Osteoblast (primary cell): ENCODE measurements around the gene ASIP. TPM values are rescaled to one million over a fixed set of nuclear protein-coding genes. Genes with fewer than 3 reads are reported as not detected.

ENCODE experiments used
- DNase-seq: peaks from one replicate; pipeline ENCODE4 v3.0.0; 2011; ENCODE audit warnings: low spot score, mixed read lengths; ENCODE audit not compliant: insufficient read length; ENCODE audit errors: missing footprints
- H2AFZ ChIP-seq: 2 replicates; pipeline ENCODE4 v1.6.0; 2011; ENCODE audit warnings: mild to moderate bottlenecking, low read length
- H3K27ac ChIP-seq: 2 replicates; pipeline ENCODE4 v1.5.1; 2011; ENCODE audit warnings: mild to moderate bottlenecking, low read depth, low read length, moderate library complexity
- H3K27me3 ChIP-seq: 2 replicates; pipeline ENCODE4 v1.6.0; 2012; ENCODE audit warnings: mild to moderate bottlenecking, control low read depth, inconsistent platforms, low read length, moderate library complexity; ENCODE audit not compliant: insufficient read depth
- H3K36me3 ChIP-seq: 2 replicates; pipeline ENCODE4 v1.5.1; 2011; ENCODE audit warnings: mild to moderate bottlenecking, low read length, control low read depth, moderate library complexity; ENCODE audit not compliant: insufficient read depth
- H3K4me1 ChIP-seq: 2 replicates; pipeline ENCODE4 v1.5.1; 2011; ENCODE audit warnings: mild to moderate bottlenecking, low read length, control low read depth, moderate library complexity; ENCODE audit not compliant: insufficient read depth
- H3K4me2 ChIP-seq: 2 replicates; pipeline ENCODE4 v1.6.0; 2011; ENCODE audit warnings: mild to moderate bottlenecking, low read length; ENCODE audit not compliant: insufficient read depth
- H3K4me3 ChIP-seq: fragments of 200-600 bp; sonication (generic); 3 replicates; pipeline ENCODE4 v1.5.1; 2012; ENCODE audit warnings: mild to moderate bottlenecking, low read length, inconsistent platforms; ENCODE audit not compliant: insufficient read depth
- H3K79me2 ChIP-seq: 2 replicates; pipeline ENCODE4 v1.6.0; 2012; ENCODE audit warnings: mild to moderate bottlenecking, low read length, control low read depth, inconsistent platforms; ENCODE audit not compliant: insufficient read depth
- H3K9me3 ChIP-seq: 2 replicates; pipeline ENCODE4 v1.5.1; 2011; ENCODE audit warnings: low read depth, low read length, control low read depth
- H4K20me1 ChIP-seq: 2 replicates; pipeline ENCODE4 v1.6.0; 2012; ENCODE audit warnings: mild to moderate bottlenecking, low read length, control low read depth; ENCODE audit not compliant: insufficient read depth
- total RNA-seq: library from RNA; depleted of rRNA; stranded (reverse); fragments of >200 nt; gene quantifications from 2 replicates; pipeline ENCODE4 v1.2.3, GENCODE V29; 2012
- TF ChIP-seq, protein P1 (sequence below): IDR thresholded peaks from 2 replicates; pipeline ENCODE4 v1.5.1; 2011; ENCODE audit warnings: mild to moderate bottlenecking, low read depth, low read length, moderate library complexity; ENCODE audit errors: extremely low read depth

The ASIP gene
- total RNA-seq, 1 donor = not detected

DNA sequence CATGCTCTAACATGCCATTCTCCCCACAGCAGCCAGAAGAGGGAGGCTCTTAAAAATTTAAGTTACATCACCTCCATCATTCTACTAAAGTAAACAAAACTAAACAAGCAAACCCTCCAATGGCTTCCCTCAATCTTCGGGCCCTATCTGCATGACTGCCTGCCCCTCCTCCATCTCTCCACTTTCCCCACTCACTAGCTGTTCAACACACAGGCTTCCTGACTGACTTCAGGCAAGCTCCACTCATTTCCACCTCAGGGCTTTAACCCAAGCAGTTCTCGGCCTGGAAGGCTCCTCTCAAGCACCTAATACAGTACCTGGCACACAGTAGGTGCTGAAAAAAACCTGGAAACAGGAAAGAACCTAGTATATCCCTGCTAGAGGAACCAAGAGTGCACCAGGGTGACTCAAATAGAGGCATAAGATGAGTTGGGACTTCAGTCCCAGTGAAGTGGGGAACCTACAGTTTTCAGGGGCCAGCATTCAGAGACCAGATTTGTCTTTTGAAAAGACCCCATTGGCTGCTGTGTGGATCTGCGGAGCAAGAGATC lies 59.1 kb downstream of the ASIP start:
- TF ChIP-seq, protein P1, sequence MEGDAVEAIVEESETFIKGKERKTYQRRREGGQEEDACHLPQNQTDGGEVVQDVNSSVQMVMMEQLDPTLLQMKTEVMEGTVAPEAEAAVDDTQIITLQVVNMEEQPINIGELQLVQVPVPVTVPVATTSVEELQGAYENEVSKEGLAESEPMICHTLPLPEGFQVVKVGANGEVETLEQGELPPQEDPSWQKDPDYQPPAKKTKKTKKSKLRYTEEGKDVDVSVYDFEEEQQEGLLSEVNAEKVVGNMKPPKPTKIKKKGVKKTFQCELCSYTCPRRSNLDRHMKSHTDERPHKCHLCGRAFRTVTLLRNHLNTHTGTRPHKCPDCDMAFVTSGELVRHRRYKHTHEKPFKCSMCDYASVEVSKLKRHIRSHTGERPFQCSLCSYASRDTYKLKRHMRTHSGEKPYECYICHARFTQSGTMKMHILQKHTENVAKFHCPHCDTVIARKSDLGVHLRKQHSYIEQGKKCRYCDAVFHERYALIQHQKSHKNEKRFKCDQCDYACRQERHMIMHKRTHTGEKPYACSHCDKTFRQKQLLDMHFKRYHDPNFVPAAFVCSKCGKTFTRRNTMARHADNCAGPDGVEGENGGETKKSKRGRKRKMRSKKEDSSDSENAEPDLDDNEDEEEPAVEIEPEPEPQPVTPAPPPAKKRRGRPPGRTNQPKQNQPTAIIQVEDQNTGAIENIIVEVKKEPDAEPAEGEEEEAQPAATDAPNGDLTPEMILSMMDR = no peak
- Histone ChIP-seq H3K4me2 (no peak overlapping the region), H3K4me1 (peaks cover 13% of the 10 kb centered on the region), H3K27me3 (no peaks in the 10 kb centered on the region), H3K36me3 (no peaks in the 10 kb centered on the region), H3K4me3 (no peak overlapping the region), H4K20me1 (peaks cover 13% of the 10 kb centered on the region), H3K27ac (no peak overlapping the region), H2AFZ (no peak overlapping the region), H3K9me3 (no peaks in the 10 kb centered on the region), H3K79me2 (peaks cover 58% of the 10 kb centered on the region)
- peak; percentile 76 for DNase-seq

DNA sequence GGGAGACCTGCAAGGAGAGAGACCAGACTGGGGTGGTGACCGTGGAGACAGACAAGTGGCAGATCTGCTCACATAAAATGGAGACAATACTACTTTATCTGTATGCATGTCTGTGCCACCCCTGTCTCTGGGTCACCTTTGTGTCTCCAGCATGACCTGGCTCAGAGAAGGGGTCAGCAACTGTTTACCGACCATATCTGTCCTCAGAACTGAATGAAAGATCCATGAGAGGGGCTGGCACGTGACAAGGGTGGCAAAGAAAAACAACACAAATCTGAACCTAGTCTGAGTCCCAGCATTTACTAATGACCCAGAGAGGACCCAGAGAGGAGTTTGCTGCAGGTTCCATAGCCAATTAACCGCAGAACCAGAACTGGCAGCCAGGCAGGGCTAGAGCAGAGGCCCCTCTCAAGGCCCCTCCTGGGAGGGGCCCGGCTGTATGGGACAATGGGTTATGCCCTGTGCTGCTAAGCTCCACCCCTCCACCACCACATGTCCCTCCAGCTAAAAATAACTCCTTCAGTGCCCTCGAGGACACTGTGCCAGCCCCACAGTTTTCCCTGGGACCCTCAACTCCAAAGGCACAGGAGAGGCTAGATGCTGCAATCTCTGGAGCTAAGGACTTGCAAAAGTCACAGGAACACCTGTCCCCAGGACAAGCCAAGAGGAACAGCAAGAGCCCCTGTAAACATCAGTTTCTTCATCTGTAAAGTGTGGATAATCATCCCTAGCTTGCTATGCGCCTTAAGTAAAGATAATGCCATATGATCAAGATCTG lies 59.8 kb downstream of the ASIP start:
- Histone ChIP-seq H4K20me1 (peaks cover 13% of the 10 kb centered on the region), H3K4me2 (no peak overlapping the region), H3K27me3 (no peaks in the 10 kb centered on the region), H2AFZ (no peak overlapping the region), H3K4me3 (no peak overlapping the region), H3K4me1 (peaks cover 13% of the 10 kb centered on the region), H3K9me3 (no peaks in the 10 kb centered on the region), H3K36me3 (no peaks in the 10 kb centered on the region), H3K27ac (no peak overlapping the region), H3K79me2 (peaks cover 54% of the 10 kb centered on the region)
- DNase-seq = peak; percentile 65
- TF ChIP-seq, protein P1 = no peak

DNA sequence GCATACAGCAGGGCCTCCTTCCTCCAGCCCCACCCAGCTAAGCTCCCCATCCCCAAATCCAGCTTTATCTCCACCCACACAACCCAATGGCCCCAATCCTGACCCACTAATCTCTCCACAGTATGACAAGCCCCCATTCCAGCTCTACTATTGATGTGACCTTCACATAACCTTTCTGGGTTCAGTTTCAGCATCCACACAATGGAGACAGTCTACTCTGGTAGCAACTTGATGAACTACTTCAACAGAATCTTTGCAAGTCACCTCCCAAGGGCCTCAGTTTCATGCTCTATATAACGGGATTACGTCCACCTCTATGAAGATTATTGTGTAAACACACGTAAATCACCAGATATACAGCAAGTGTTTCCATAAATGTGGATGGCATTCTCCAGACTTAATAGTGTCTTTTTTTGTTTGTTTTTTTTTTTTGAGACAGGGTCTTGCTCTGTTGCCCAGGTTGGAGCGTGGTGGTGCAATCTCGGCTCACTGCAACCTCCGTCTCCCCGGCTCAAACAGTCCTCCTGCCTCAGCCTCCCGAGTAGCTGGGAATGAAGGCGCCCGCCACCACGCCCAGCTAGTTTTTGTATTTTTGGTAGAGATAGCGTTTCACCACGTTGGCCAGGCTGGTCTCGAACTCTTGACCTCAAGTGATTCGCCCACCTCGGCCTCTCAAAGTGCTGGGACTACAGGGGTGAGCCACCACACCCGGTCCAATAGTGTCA lies 60.5 kb downstream of the ASIP start:
- no peak overlapping the region for H3K27ac ChIP-seq
- H4K20me1 ChIP-seq = peaks cover 9% of the 10 kb centered on the region
- no peaks in the 10 kb centered on the region for H3K27me3 ChIP-seq
- peaks cover 13% of the 10 kb centered on the region for H3K4me1 ChIP-seq
- H3K9me3 ChIP-seq = no peaks in the 10 kb centered on the region
- no peak for DNase-seq
- TF ChIP-seq, protein P1 = no peak
- H3K79me2 ChIP-seq = peaks cover 48% of the 10 kb centered on the region
- peak overlapping the region; percentile 91 for H2AFZ ChIP-seq
- peak overlapping the region; percentile 97 for H3K4me3 ChIP-seq
- peak overlapping the region; percentile 96 for H3K4me2 ChIP-seq
- no peaks in the 10 kb centered on the region for H3K36me3 ChIP-seq

DNA sequence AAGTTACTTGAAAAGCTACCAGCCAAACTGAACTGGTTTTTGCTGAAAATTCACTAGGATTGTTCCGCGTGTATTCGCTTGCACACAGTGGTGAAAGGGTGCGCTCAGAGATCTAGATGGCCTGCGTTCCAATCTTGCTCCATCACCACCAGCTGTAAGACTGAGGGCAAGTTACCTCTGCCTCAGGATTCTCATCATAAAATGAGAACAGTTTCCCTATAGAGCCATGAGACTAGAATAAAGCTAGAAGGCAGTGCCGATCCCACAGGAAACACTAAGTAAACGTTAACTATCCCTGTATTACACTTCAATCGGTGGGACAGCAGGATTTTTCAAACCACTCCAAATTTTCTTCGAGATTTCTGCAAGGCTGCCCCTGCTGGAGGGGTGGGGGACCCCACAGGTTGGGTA lies 61.1 kb downstream of the ASIP start:
- H3K27me3 ChIP-seq = no peaks in the 10 kb centered on the region
- H3K36me3 ChIP-seq = no peaks in the 10 kb centered on the region
- H3K9me3 ChIP-seq = no peaks in the 10 kb centered on the region
- peaks cover 13% of the 10 kb centered on the region for H3K4me1 ChIP-seq
- no peak for DNase-seq
- H3K27ac ChIP-seq = peak overlapping the region; percentile 94
- TF ChIP-seq, protein P1 = peak; percentile 16
- peak overlapping the region; percentile 91 for H2AFZ ChIP-seq
- peak overlapping the region; percentile 96 for H3K4me2 ChIP-seq
- peaks cover 44% of the 10 kb centered on the region for H3K79me2 ChIP-seq
- H4K20me1 ChIP-seq = peaks cover 4% of the 10 kb centered on the region
- H3K4me3 ChIP-seq = peak overlapping the region; percentile 97
